Neural progenitor cell (in vitro differentiated cells): Measurements from ENCODE around the gene ANO3. TPM values are rescaled to one million over a fixed set of nuclear protein-coding genes. Genes with fewer than 3 reads are reported as not detected.

ENCODE experiments used
- DNase-seq: peaks from one replicate; pipeline ENCODE4 v3.0.0-alpha.2; 2016; ENCODE audit warnings: low spot score
- H2AFZ ChIP-seq: fragments of 200-600 bp; sonication (generic); replicated peaks from 2 replicates; pipeline ENCODE4 v1.6.1; 2016; ENCODE audit warnings: antibody characterized with exemption
- H3F3A ChIP-seq: fragments of 200-600 bp; sonication (generic); 2 replicates; pipeline ENCODE4 v1.6.1; 2016; ENCODE audit warnings: antibody characterized with exemption, low read depth
- H3K27ac ChIP-seq: fragments of 200-600 bp; sonication (generic); 2 replicates; pipeline ENCODE4 v1.5.1; 2016; ENCODE audit warnings: mild to moderate bottlenecking
- H3K27me3 ChIP-seq: fragments of 200-600 bp; sonication (generic); 2 replicates; pipeline ENCODE4 v1.6.1; 2016; ENCODE audit warnings: mild to moderate bottlenecking, moderate library complexity
- H3K36me3 ChIP-seq: fragments of 200-600 bp; sonication (generic); 2 replicates; pipeline ENCODE4 v1.5.1; 2016
- H3K4me1 ChIP-seq: fragments of 200-600 bp; sonication (generic); 2 replicates; pipeline ENCODE4 v1.6.1; 2016; ENCODE audit warnings: mixed run types
- H3K4me2 ChIP-seq: fragments of 200-600 bp; sonication (generic); 2 replicates; pipeline ENCODE4 v1.6.1; 2016
- H3K4me3 ChIP-seq: fragments of 200-600 bp; sonication (generic); 2 replicates; pipeline ENCODE4 v1.5.1; 2016
- H3K79me2 ChIP-seq: fragments of 200-600 bp; sonication (generic); 2 replicates; pipeline ENCODE4 v1.6.1; 2016; ENCODE audit warnings: low read depth
- H3K9ac ChIP-seq: fragments of 200-600 bp; sonication (generic); 2 replicates; pipeline ENCODE4 v1.6.1; 2016
- H3K9me3 ChIP-seq: fragments of 200-600 bp; sonication (generic); 2 replicates; pipeline ENCODE4 v1.5.1; 2016; ENCODE audit warnings: low read depth
- H4K20me1 ChIP-seq: fragments of 200-600 bp; sonication (generic); 2 replicates; pipeline ENCODE4 v1.6.1; 2016; ENCODE audit warnings: low read depth
- H3K27ac Mint-ChIP-seq: 3 replicates; pipeline ENCODE4 v1.8.0; 2021; ENCODE audit warnings: mixed read lengths
- H3K27me3 Mint-ChIP-seq: 2 replicates; pipeline ENCODE4 v1.8.0; 2022; ENCODE audit warnings: low read depth, mild to moderate bottlenecking, inconsistent platforms, moderate library complexity, mixed read lengths; ENCODE audit not compliant: insufficient read depth
- H3K36me3 Mint-ChIP-seq: 3 replicates; pipeline ENCODE4 v1.8.0; 2021; ENCODE audit warnings: mixed read lengths
- H3K4me1 Mint-ChIP-seq: 3 replicates; pipeline ENCODE4 v1.8.0; 2021; ENCODE audit warnings: mixed read lengths
- H3K4me3 Mint-ChIP-seq: 3 replicates; pipeline ENCODE4 v1.8.0; 2021; ENCODE audit warnings: mild to moderate bottlenecking, moderate library complexity, mixed read lengths
- H3K9me3 Mint-ChIP-seq: 3 replicates; pipeline ENCODE4 v1.8.0; 2020; ENCODE audit warnings: mixed read lengths
- CTCF ChIP-seq: fragments of 200-600 bp; sonication (generic); IDR thresholded peaks from 2 replicates; pipeline ENCODE4 v1.5.1; 2017; ENCODE audit warnings: antibody characterized with exemption, mild to moderate bottlenecking
- EZH2 ChIP-seq: fragments of 200-600 bp; sonication (generic); IDR thresholded peaks from 2 replicates; pipeline ENCODE4 v1.6.1; 2017; ENCODE audit warnings: antibody characterized with exemption, mild to moderate bottlenecking, moderate library complexity
- EZH2phosphoT487 ChIP-seq: fragments of 200-600 bp; sonication (generic); IDR thresholded peaks from 2 replicates; pipeline ENCODE4 v1.6.1; 2017; ENCODE audit warnings: antibody characterized with exemption
- total RNA-seq: library from RNA; depleted of rRNA; stranded (reverse); fragments of >200 nt; gene quantifications from 2 replicates; pipeline ENCODE4 v1.2.3, GENCODE V29; 2015; ENCODE audit warnings: low replicate concordance

Gene ANO3
- total RNA-seq, 1 donor from 2014 or later: 2.5 TPM

DNA sequence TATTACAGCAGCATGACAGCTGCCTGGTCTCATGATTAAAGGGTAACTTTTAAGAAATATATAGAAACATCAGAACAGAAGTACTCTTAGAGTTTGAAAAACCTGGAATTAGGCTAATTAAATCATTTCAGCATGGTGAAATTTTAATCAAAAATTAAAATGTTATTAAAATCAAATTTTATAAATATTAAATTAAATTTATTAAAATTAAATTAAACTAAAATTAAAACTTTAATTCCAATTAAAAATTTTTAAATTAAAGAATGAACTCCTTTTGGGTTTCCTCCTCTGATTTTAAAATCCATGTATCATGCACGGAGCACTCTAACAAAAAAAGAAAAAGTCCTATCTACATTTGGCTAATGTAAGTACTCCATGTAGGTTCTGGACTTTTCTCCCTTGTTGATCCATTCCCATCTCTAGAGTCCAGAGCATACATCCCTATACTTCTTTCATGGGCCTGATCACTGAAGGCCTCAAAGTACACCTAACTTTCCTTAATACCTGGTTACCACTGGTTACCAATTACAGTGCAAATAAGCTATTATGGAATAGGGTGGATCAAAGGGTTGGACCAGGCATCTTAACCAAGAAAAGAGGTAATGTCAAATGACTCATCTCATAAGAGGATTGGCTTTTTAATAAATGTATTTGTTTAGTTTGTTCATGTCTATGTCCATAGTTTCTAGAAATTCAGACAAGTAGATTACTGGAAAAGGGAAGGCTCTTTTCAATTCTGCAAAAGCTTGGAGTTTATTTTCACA lies 288.5 kb downstream of the ANO3 start:
- Histone ChIP-seq H3K36me3 (no peaks in the 10 kb centered on the region), H3K27me3 (no peaks in the 10 kb centered on the region), H3K4me1 (peaks cover 11% of the 10 kb centered on the region), H3K4me2 (no peak overlapping the region), H2AFZ (no peak overlapping the region), H3K79me2 (no peaks in the 10 kb centered on the region), H4K20me1 (no peaks in the 10 kb centered on the region), H3F3A (no peaks in the 10 kb centered on the region), H3K27ac (no peak overlapping the region), H3K4me3 (no peak overlapping the region), H3K9ac (no peak overlapping the region), H3K9me3 (no peaks in the 10 kb centered on the region)
- Mint-ChIP-seq H3K27me3 (no peaks in the 10 kb centered on the region), H3K9me3 (no peaks in the 10 kb centered on the region), H3K4me1 (peaks cover 7% of the 10 kb centered on the region), H3K27ac (no peak overlapping the region), H3K36me3 (no peaks in the 10 kb centered on the region), H3K4me3 (no peak overlapping the region)
- DNase-seq: no peak
- no peak for TF ChIP-seq EZH2phosphoT487
- no peak for TF ChIP-seq CTCF
- TF ChIP-seq EZH2: no peak

GRCh38 chr11:26621132-26621531 lies 289.2 kb downstream of the ANO3 start:
- Mint-ChIP-seq H3K36me3 (no peaks in the 10 kb centered on the region), H3K4me3 (no peak overlapping the region), H3K27ac (no peak overlapping the region), H3K9me3 (no peaks in the 10 kb centered on the region), H3K4me1 (peaks cover 7% of the 10 kb centered on the region), H3K27me3 (no peaks in the 10 kb centered on the region)
- H3K4me2 ChIP-seq: no peak overlapping the region
- H3F3A ChIP-seq: no peaks in the 10 kb centered on the region
- no peaks in the 10 kb centered on the region for H3K9me3 ChIP-seq
- H2AFZ ChIP-seq: no peak overlapping the region
- no peak overlapping the region for H3K4me3 ChIP-seq
- no peak overlapping the region for H3K27ac ChIP-seq
- DNase-seq: no peak
- no peaks in the 10 kb centered on the region for H3K27me3 ChIP-seq
- no peaks in the 10 kb centered on the region for H3K36me3 ChIP-seq
- TF ChIP-seq EZH2phosphoT487: no peak
- no peak for TF ChIP-seq EZH2
- TF ChIP-seq CTCF: no peak
- no peak overlapping the region for H3K9ac ChIP-seq
- peaks cover 11% of the 10 kb centered on the region for H3K4me1 ChIP-seq
- no peaks in the 10 kb centered on the region for H3K79me2 ChIP-seq
- no peaks in the 10 kb centered on the region for H4K20me1 ChIP-seq

DNA sequence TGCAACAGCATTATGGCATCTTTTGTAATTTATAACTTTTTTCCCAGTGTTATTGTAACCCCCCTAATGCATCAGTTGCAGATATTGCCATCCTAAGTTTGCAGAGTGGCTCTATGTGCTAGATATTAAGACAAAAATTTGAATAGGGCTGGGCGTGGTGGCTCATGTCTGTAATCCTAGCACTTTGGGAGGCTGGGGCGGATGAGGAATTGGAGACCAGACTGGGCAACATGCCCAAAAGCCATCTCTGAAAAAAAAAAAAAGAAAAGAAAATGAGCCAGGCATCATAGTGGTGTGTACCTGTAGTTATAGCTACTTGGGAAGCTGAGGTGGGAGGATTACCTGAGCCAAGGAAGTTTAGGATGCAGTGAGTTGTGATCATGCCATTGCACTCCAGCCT lies 290.3 kb downstream of the ANO3 start:
- H3K4me3 Mint-ChIP-seq: no peak overlapping the region
- no peaks in the 10 kb centered on the region for H3K36me3 Mint-ChIP-seq
- H3K27ac Mint-ChIP-seq: no peak overlapping the region

More for the DNA sequence above, 290.3 kb downstream of the ANO3 start:
- H3K27ac ChIP-seq: no peak overlapping the region
- no peaks in the 10 kb centered on the region for H3F3A ChIP-seq
- no peaks in the 10 kb centered on the region for H3K27me3 ChIP-seq
- H3K36me3 ChIP-seq: no peaks in the 10 kb centered on the region
- H3K4me3 ChIP-seq: no peak overlapping the region
- H3K9ac ChIP-seq: no peak overlapping the region
- DNase-seq: no peak
- TF ChIP-seq CTCF (no peak), EZH2 (no peak), EZH2phosphoT487 (no peak)
- H4K20me1 ChIP-seq: no peaks in the 10 kb centered on the region
- peaks cover 7% of the 10 kb centered on the region for H3K4me1 Mint-ChIP-seq
- no peak overlapping the region for H2AFZ ChIP-seq
- H3K79me2 ChIP-seq: no peaks in the 10 kb centered on the region
- H3K4me1 ChIP-seq: peaks cover 11% of the 10 kb centered on the region
- H3K9me3 ChIP-seq: no peaks in the 10 kb centered on the region
- H3K9me3 Mint-ChIP-seq: no peaks in the 10 kb centered on the region
- H3K4me2 ChIP-seq: no peak overlapping the region
- no peaks in the 10 kb centered on the region for H3K27me3 Mint-ChIP-seq
